Peyer's patch (tissue), 4 donors: ENCODE data around the gene NAGLU. TPM values are rescaled to one million over a fixed set of nuclear protein-coding genes. Genes with fewer than 3 reads are reported as not detected.

Experiments used
- DNase-seq, 3 donors: peaks; one replicate each; pipeline ENCODE4 v3.0.0-alpha.2; 2017 to 2019
- H3K27ac ChIP-seq, 4 donors: fragments of 200-600 bp; sonication (generic); one replicate each; pipeline ENCODE4 v1.5.1; 2016 to 2019
- H3K27me3 ChIP-seq, 2 donors: fragments of 200-600 bp; sonication (generic); one replicate each; pipeline ENCODE4 v1.5.1; 2019
- H3K36me3 ChIP-seq, 3 donors: fragments of 200-600 bp; sonication (generic); one replicate each; pipeline ENCODE4 v1.5.1; 2016 to 2019
- H3K4me1 ChIP-seq, 4 donors: fragments of 200-600 bp; sonication (generic); one replicate each; pipeline ENCODE4 v1.5.1; 2016 to 2019
- H3K4me3 ChIP-seq, 4 donors: fragments of 200-600 bp; sonication (generic); 1 replicate in 3 of 4; 2 replicates in 1 of 4; pipeline ENCODE4 v1.5.1; 2016 to 2019; ENCODE audit warnings: mild to moderate bottlenecking in 1 of 4
- H3K9me3 ChIP-seq, 4 donors: fragments of 200-600 bp; sonication (generic); one replicate each; pipeline ENCODE4 v1.5.1; 2016 to 2019; ENCODE audit warnings: mild to moderate bottlenecking in 1 of 4
- CTCF ChIP-seq, 6 experiments: fragments of 450-650 bp in 4 of 6; fragments of 200-600 bp in 2 of 6; sonication (generic) in 1 of 6; IDR thresholded peaks; one replicate each; pipeline ENCODE4 v1.5.1; 2017 to 2019; ENCODE audit warnings: antibody characterized with exemption in 6 of 6, mild to moderate bottlenecking in 3 of 6, moderate library complexity in 1 of 6
- POLR2A ChIP-seq, 2 donors: fragments of 450-650 bp; IDR thresholded peaks; one replicate each; pipeline ENCODE4 v1.5.1; 2017; ENCODE audit warnings: antibody characterized with exemption in 2 of 2, mild to moderate bottlenecking in 2 of 2, moderate library complexity in 2 of 2
- total RNA-seq, 4 donors: library from RNA; depleted of rRNA; stranded (reverse); fragments of >200 nt; gene quantifications; one replicate each; pipeline ENCODE4 v1.1.0, GENCODE V29; 2016

NAGLU gene
- total RNA-seq, 4 donors from 2014 or later = 12.4 to 79.2 (median 62.7) TPM

- TF ChIP-seq CTCF (IDR thresholded peaks at IDR 0.05) (no peak), POLR2A (IDR thresholded peaks at IDR 0.05) (no peak)
- H3K36me3 ChIP-seq = peaks cover 0 to 89% (median 0%) of the 10 kb centered on the region in 3 donors
- no peaks in the 10 kb centered on the region for H3K27me3 ChIP-seq
These were observed 34.0 kb upstream of the NAGLU start for GRCh38 chr17:42502091-42502490.

GRCh38 chr17:42502926-42503325 is 33.1 kb upstream of the NAGLU start:
- no peaks in the 10 kb centered on the region for H3K4me1 ChIP-seq
- no peaks in the 10 kb centered on the region for H3K27me3 ChIP-seq
- H3K9me3 ChIP-seq = no peaks in the 10 kb centered on the region
- peaks cover 0 to 88% (median 0%) of the 10 kb centered on the region in 3 donors for H3K36me3 ChIP-seq
- no peak overlapping the region for H3K4me3 ChIP-seq
- TF ChIP-seq POLR2A (IDR thresholded peaks at IDR 0.05) (no peak), CTCF (IDR thresholded peaks at IDR 0.05) (no peak)
- DNase-seq = no peak
- H3K27ac ChIP-seq = no peak overlapping the region

More at GRCh38 chr17:42502091-42502490, 34.0 kb upstream of the NAGLU start:
- no peaks in the 10 kb centered on the region for H3K4me1 ChIP-seq
- no peaks in the 10 kb centered on the region for H3K9me3 ChIP-seq
- no peak for DNase-seq
- H3K4me3 ChIP-seq = no peak overlapping the region
- H3K27ac ChIP-seq = no peak overlapping the region

- H3K27ac ChIP-seq = no peak overlapping the region
- H3K9me3 ChIP-seq = no peaks in the 10 kb centered on the region
- H3K27me3 ChIP-seq = no peaks in the 10 kb centered on the region
- peaks cover 0 to 68% (median 0%) of the 10 kb centered on the region in 3 donors for H3K36me3 ChIP-seq
- peaks cover 0 to 10% (median 0%) of the 10 kb centered on the region in 4 donors for H3K4me1 ChIP-seq
- no peak for DNase-seq
- no peak for TF ChIP-seq POLR2A (IDR thresholded peaks at IDR 0.05)
- no peak for TF ChIP-seq CTCF (IDR thresholded peaks at IDR 0.05)
- H3K4me3 ChIP-seq = no peak overlapping the region
These were observed 28.4 kb upstream of the NAGLU start for GRCh38 chr17:42507671-42508070.

- DNase-seq = no peak
- no peak for TF ChIP-seq CTCF (IDR thresholded peaks at IDR 0.05)
- no peak for TF ChIP-seq POLR2A (IDR thresholded peaks at IDR 0.05)
- Histone ChIP-seq H3K9me3 (no peaks in the 10 kb centered on the region), H3K27ac (no peak overlapping the region), H3K36me3 (peaks cover 0 to 60% (median 0%) of the 10 kb centered on the region in 3 donors), H3K4me3 (no peak overlapping the region), H3K4me1 (peaks cover 0 to 10% (median 0%) of the 10 kb centered on the region in 4 donors), H3K27me3 (no peaks in the 10 kb centered on the region)
These were observed 27.4 kb upstream of the NAGLU start for GRCh38 chr17:42508426-42509165.

GRCh38 chr17:42509409-42509808 is 26.6 kb upstream of the NAGLU start:
- TF ChIP-seq CTCF (IDR thresholded peaks at IDR 0.05) (no peak), POLR2A (IDR thresholded peaks at IDR 0.05) (no peak)
- Histone ChIP-seq H3K27me3 (no peaks in the 10 kb centered on the region), H3K27ac (no peak overlapping the region), H3K4me3 (no peak overlapping the region), H3K9me3 (no peaks in the 10 kb centered on the region), H3K4me1 (peaks cover 0 to 10% (median 0%) of the 10 kb centered on the region in 4 donors), H3K36me3 (peaks cover 0 to 60% (median 0%) of the 10 kb centered on the region in 3 donors)
- no peak for DNase-seq
